Head of caudate nucleus (tissue), 42 donors: ENCODE results near the gene EHHADH.
"Not testable (repeated sequence)": the region's sequence is repeated elsewhere in the genome, so short reads cannot be mapped to it uniquely, and the experiment has no call there.

Experiments used
- DNase-seq, 42 donors: peaks; one replicate each; pipeline versions ENCODE4 v3.0.0 to v3.0.0-alpha.2; 2020 to 2021; ENCODE audit warnings: mixed read lengths in 7 of 42
- intact Hi-C: fragments of 100-400 bp; cut with DNase I; formaldehyde crosslinking; loops from one replicate; pipeline ENCODE4 v1.15.0; 2022

EHHADH gene

DNA sequence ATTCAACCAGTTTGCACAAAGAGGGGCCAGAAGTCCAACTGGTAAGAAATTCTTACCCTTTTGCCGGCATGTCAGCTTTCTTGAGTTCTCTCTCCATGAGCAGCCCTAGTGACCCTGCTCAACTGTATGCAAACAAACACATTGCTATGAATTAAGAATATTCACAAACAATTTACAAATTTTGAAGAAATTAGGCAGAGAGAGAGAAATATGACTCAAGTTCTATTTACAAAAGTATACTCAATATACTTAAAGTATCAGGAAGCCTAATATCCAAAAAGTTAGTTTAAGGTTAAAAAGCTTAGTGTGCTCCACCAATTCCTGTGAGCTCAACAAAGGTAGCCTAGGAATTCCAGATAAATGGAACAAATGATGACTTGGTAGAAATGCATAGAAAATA is 3.5 kb upstream of the EHHADH start:
- DNase-seq: no peak
- intact Hi-C loops: no loop called here

DNA sequence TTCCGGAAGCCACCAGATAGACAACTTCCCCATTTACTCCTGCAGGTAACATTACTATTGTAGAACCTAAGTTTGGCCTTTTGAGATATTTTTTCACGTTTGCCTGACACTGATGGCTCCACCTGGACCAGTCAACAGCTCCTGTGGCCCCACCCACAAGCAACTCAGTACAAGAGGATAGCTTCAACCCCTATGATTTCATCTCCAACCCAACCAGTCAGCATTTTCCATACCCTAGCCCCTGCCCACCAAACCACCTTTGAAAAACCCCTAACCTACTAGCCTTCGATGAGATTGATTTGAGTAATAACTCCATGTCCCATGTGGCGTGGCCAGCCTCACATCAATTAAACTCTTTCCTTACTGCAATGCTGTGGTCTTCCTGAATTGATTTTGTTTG is 950 bp upstream of the EHHADH start:
- intact Hi-C loops: no loop called here
- no peak for DNase-seq

- intact Hi-C loops, DNase-seq: not testable (repeated sequence)
Measured at GRCh38 chr3:185253133-185253532, 716 bp downstream of the EHHADH start.

DNA sequence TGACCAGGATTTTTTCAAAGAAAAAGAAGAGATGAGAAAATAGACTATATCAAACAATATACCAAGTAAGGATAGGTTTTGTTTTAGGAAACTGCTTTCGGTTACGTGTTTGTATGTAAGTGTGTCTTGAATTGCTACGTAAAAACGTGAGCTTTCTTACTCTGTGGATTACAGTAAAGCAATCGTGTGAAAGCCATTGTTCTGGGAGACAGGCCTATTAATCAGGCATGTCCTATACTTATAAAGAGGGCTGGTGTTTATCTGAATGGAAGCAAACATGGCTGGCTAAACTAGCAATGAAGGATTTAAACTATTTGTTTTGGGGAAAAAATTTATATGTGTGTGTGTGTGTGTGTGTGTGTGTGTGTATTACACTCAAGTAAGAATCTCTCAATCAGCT is 2.6 kb downstream of the EHHADH start:
- intact Hi-C loops: no loop called here

GRCh38 chr3:185250653-185251052 is 3.2 kb downstream of the EHHADH start:
- DNase-seq: no peak
- intact Hi-C loops: no loop called here

More for the DNA sequence above, 2.6 kb downstream of the EHHADH start:
- DNase-seq: no peak

DNA sequence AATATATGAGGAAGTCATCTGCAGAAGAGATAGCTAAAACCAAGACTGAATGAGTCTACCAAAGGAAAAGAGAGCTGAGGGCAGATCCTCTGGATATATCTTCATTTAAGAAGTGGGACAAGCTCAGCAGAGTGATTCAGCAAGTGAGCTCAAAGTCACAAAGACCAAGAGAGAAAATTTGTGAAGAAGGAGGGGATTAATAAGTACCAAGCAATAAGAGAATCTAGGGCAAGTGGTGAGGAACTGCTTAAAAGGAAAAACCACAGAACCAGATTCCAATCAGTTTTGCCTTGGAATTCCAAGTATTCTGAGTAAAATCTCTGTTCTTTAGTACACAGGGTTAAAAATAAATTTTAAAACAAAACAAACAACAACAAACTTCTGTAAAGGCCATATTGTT is 3.6 kb downstream of the EHHADH start:
- intact Hi-C loops: no loop called here

GRCh38 chr3:185242642-185243041 is 11.2 kb downstream of the EHHADH start:
- intact Hi-C loops: no loop called here
- no peak for DNase-seq

More for the DNA sequence above, 3.6 kb downstream of the EHHADH start:
- DNase-seq: no peak

- intact Hi-C loops: no loop called here
- no peak for DNase-seq
Measured at GRCh38 chr3:185236969-185237368, 16.9 kb downstream of the EHHADH start.

- no peak for DNase-seq
- intact Hi-C loops: no loop called here
Measured at GRCh38 chr3:185233328-185233727, 20.5 kb downstream of the EHHADH start.

DNA sequence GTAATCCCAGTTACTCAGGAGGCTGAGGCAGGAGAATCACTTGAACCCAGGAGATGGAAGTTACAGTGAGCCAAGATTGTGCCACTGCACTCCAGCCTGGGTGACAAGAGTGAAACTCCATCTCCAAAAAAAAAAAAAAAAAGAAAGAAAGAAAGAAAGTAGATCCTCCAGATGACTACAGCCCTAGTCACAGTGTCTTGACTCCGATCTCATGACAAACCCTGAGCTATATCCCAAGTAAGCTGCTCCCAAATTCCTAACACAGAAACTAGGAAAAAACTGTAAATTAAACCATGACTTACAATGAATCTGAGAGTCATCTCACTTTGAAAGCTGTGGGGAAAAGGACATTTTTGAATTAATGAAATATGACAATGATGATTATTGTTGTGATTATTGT is 27.3 kb downstream of the EHHADH start:
- DNase-seq, intact Hi-C loops: not testable (repeated sequence)

DNA sequence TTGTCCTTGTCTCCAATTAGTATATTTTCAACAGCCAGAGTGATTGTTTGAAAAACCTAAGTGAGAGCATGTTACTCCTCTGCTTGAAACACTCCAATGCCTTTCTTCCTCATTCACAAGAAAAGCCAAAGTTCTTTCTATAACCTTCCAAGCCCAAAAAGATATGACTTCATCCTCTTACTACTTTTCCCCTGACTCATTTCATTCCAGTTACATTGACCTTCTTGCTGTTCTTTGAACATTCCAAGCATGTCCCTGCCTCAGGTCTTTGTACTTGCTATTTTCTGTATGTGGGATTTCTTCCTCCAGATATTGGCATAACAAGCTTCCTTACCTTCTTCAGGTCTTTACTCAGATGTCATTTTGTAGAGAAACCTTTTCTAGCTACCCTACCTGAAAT is 28.3 kb downstream of the EHHADH start:
- DNase-seq: no peak
- intact Hi-C loops: no loop called here

- DNase-seq: no peak
- intact Hi-C loops: no loop called here
Measured at GRCh38 chr3:185225080-185225479, 28.8 kb downstream of the EHHADH start.

- intact Hi-C loops: no loop called here
- DNase-seq: no peak
Measured at GRCh38 chr3:185221203-185221602, 32.6 kb downstream of the EHHADH start.

- intact Hi-C loops: no loop called here
- peak in 12 of 42 donors; percentile 7 to 61 (median 18) for DNase-seq
Measured at GRCh38 chr3:185216607-185216958, 37.3 kb downstream of the EHHADH start.

DNA sequence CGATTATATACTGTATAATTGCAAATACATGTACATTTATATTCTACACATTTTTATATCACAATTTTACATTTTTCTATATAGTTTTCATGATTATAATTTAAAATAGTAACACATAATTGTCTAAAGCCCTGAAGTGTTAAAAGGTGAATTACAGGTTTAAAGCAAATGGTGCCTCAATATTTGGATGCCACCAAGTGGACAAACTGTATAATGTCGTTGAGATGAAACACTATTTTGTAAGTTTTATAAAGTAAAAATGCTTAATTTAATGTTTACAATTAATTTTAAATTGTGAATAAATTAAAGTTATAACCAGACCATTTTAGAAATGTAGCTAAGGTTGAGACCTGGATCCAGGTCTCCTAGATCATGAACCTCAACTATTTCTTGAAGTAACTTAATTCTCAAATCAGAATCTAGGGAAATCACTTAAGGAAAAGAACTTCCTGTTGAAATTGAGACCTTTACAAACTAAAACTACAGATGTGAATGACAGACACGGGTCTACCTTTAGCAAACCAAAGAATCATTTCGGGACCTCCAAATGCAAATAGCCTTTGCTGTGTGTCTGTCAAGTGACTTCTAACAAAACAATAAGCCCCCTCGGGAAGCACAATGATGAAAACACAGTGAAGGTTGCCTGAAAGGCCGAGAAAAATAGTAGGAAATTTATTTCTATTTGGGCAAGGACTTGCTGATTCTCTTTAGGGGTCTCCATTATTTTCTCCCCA is 37.8 kb downstream of the EHHADH start:
- no peak for DNase-seq
- intact Hi-C loops: no loop called here

GRCh38 chr3:185212559-185212958 is 41.3 kb downstream of the EHHADH start:
- no peak for DNase-seq
- intact Hi-C loops: no loop called here

- intact Hi-C loops: no loop called here
- DNase-seq: no peak
Measured at GRCh38 chr3:185212086-185212485, 41.8 kb downstream of the EHHADH start.

- intact Hi-C loops: no loop called here
- DNase-seq: no peak
Measured at GRCh38 chr3:185210621-185211142, 43.2 kb downstream of the EHHADH start.

- DNase-seq: no peak
- intact Hi-C loops: no loop called here
Measured at GRCh38 chr3:185208823-185209222, 45.0 kb downstream of the EHHADH start.

GRCh38 chr3:185207931-185208746 is 45.7 kb downstream of the EHHADH start:
- intact Hi-C loops: no loop called here
- no peak for DNase-seq
